ENCODE data around the gene PASK. TPM values are rescaled to one million over a fixed set of nuclear protein-coding genes. Genes with fewer than 3 reads are reported as not detected.

The PASK gene
- total RNA-seq, 4 donors from 2014 or later, result 3.4 to 8.9 (median 5.6) TPM

DNA sequence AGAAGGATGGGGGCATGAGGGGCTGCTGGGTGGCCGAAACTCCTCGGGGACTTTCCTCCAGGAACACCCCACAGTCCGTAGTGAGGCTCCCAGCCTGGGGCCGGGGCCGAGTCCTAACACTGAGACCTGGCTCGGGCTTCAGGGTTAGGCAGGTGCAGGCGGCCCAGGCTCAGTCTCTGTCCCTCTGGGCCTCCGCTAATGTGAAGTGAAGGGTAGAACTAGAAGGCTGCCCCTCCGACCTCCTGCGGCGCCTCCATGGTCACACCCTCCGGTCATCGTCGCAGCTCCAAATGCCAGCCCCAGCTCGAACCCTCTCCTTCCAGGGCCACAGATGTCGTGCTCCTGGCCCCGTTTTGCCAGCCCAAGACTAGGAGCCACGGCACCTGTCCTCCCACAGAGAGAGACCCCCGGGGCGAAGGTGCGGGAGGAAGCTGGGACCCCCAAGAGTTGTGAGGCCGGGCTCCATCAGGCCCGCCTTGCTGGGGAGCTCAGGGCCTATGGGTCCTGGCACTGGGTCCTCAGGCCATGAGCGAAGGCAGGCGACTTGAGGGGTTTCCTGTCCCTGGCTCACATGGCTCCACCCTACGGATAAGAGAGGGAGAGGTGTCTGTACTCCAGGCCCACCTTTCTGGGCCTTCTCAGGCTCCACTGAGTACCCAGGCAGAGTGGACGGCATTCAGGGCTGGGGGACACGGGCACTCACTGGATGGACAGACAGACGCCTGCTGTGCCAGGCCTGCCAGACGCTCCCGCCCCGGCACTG, 40.0 kb upstream of the PASK start:
- WGBS, 2 donors, result 86 to 100% methylated on average over 1 to 11 of the region's 32 CpGs
- no peak overlapping the region for H3K27ac ChIP-seq

GRCh38 chr2:241188361-241189092, 39.3 kb upstream of the PASK start, which contains the start of gene ANO7:
Gene ANO7, plus strand, starts transcription at chr2:241188677. Its CDS starts 1,387 bp downstream, at chr2:241190064.
- H3K9me3 ChIP-seq, result no peaks in the 10 kb centered on the region
- TF ChIP-seq POLR2A (IDR thresholded peaks at IDR 0.05) (no peak), CTCF (IDR thresholded peaks at IDR 0.05) (no peak)
- intact Hi-C loops (cut with DNase I), result no loop called here
- H3K4me3 ChIP-seq, result peak within 1 kb of the TSS in 1 of 4 donors; percentile 13
- 40 to 52% methylated on average over 1 to 7 of the region's 21 CpGs for WGBS, 2 donors
- peaks cover 0 to 9% (median 8%) of the 10 kb centered on the region in 3 donors for H3K4me1 ChIP-seq
- H3K36me3 ChIP-seq, result peaks cover 0 to 7% (median 0%) of the 10 kb centered on the region in 3 donors
- peaks cover 0 to 22% (median 0%) of the 10 kb centered on the region in 4 donors for H3K27me3 ChIP-seq
- H3K27ac ChIP-seq, result no peak within 1 kb of the TSS
- no peak for DNase-seq

More for the DNA sequence above, 40.0 kb upstream of the PASK start:
- Histone ChIP-seq H3K4me3 (no peak overlapping the region), H3K36me3 (no peaks in the 10 kb centered on the region), H3K4me1 (peaks cover 0 to 9% (median 8%) of the 10 kb centered on the region in 3 donors), H3K9me3 (no peaks in the 10 kb centered on the region), H3K27me3 (peaks cover 0 to 22% (median 0%) of the 10 kb centered on the region in 4 donors)
- DNase-seq, result no peak
- intact Hi-C loops (cut with DNase I), result no loop called here
- TF ChIP-seq POLR2A (IDR thresholded peaks at IDR 0.05) (no peak), CTCF (IDR thresholded peaks at IDR 0.05) (no peak)

DNA sequence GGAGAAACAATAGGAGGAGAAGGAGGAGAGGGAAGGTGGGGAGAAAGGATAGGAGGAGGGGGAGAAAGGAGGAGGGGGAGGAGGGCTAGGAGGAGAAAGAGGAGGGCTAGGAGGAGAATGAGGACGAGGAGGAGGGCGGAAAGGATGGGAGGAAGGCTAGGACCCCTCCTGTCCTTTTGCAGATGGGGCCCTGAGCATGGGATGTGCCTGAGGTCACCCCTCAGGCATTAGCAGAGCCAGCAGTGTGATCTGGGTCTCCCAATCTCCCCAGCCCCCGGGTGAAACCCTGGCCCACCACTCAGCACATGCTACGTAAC, 38.6 kb upstream of the PASK start:
- H3K36me3 ChIP-seq, result peaks cover 0 to 13% (median 6%) of the 10 kb centered on the region in 3 donors
- H3K4me3 ChIP-seq, result no peak overlapping the region
- peaks cover 0 to 9% (median 8%) of the 10 kb centered on the region in 3 donors for H3K4me1 ChIP-seq
- DNase-seq, result no peak
- WGBS, 2 donors, result 53 to 78% methylated on average over 3 to 4 of the region's 4 CpGs
- H3K27me3 ChIP-seq, result peaks cover 0 to 22% (median 0%) of the 10 kb centered on the region in 4 donors
- no peaks in the 10 kb centered on the region for H3K9me3 ChIP-seq
- TF ChIP-seq CTCF (IDR thresholded peaks at IDR 0.05), result no peak
- no peak for TF ChIP-seq POLR2A (IDR thresholded peaks at IDR 0.05)
- intact Hi-C loops (cut with DNase I), result no loop called here
- H3K27ac ChIP-seq, result no peak overlapping the region

- 46 to 64% methylated on average over 2 to 6 of the region's 14 CpGs for WGBS, 2 donors
- TF ChIP-seq CTCF (IDR thresholded peaks at IDR 0.05) (no peak), POLR2A (IDR thresholded peaks at IDR 0.05) (no peak)
- intact Hi-C loops (cut with DNase I), result no loop called here
- Histone ChIP-seq H3K4me3 (no peak overlapping the region), H3K36me3 (peaks cover 0 to 19% (median 10%) of the 10 kb centered on the region in 3 donors), H3K4me1 (peaks cover 0 to 9% (median 8%) of the 10 kb centered on the region in 3 donors), H3K9me3 (no peaks in the 10 kb centered on the region), H3K27ac (no peak overlapping the region), H3K27me3 (peaks cover 0 to 22% (median 0%) of the 10 kb centered on the region in 4 donors)
- DNase-seq, result no peak
Measured at GRCh38 chr2:241187101-241187917, 38.0 kb upstream of the PASK start.
